ENCODE data around the gene RABGAP1.

- no peak for TF ChIP-seq CTCF (IDR thresholded peaks at IDR 0.05)
- no peak for TF ChIP-seq POLR2A (IDR thresholded peaks at IDR 0.05)
Observed at GRCh38 chr9:123040801-123041200, 100.0 kb downstream of the RABGAP1 start.

All from testis (tissue), 2 donors.